ENCODE results near the gene DCN.

DCN gene

DNA sequence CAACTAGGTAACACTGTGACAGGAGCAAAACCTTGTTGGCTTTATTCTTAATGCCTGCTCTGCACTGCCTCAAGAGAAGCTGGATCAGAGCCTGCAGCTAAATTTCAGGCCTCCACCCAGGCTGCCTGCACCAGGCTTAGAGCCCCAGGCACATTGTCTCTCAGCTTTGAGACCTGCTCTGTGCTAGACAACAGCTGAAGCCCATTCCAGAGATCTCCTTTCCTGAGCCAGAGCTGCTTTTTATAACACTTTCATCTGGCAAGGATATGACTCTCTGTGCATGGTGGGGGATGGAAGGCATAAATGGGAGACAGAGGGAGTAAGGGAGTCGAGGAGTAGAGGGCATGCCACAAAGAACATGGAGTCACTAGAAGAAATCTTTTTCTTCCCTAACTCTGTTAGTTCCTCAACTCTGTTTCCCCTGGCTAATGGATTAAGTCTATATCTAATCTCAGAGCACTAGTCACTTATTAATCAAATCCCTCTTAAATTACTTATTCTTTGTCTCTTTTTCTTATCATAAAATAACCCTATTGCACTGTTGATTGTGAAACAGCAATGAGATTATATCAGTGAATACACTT lies 44.2 kb downstream of the DCN start:
- peak; percentile 54 for DNase-seq (ENCODE audit: low spot score)

DNA sequence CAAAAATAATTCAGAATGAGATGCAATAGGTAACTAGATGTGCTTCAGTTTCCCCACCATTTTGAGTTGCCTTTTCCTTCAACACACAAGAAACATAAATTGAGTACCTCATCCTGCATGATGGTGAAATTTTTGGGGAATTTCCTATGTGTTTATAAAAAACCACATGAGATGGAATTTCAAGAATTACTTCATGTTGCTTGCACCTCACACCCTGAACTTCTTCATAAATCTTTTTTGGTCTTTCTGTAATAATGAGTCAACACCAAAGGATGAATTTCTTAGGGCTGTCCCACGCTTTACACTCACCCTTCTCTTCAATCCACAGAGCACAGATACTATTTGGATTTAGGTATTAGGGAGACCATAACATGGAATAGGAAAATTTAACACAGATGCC lies 48.7 kb downstream of the DCN start:
- no peak for DNase-seq (ENCODE audit: low spot score)

DNA sequence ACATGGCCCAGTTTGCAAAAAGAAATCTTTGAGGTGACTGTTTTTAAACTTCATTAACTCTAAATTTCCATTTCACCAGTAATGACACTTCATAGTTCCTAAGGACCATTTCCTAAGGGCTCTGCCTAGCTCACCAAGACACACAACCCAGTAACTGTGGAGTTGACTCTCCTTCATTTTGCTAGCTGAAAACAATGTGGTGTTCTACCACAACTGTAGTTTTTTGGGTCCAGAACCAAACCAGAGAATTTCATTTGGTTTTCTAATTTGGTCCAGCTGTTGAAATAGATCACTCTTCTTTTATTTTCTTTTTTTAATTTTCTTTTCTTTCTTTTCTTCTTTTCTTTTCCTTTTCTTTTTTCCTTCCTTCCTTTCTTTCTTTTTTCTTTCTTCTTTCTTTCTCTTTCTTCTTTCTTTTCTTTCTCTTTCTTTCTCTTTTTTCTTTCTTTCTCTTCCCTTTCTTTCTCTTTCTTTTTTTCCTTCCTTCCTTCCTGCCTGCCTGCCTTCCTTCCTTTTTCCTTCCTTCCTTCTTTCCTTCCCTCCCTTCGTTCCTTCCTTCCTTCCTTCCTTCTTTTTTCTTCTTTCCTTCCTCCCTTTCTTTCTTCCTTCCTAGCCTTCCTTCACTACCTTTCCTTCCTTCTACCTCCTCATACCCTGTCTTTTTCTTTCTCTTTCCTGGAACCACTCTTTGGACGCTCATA lies 52.8 kb downstream of the DCN start:
- DNase-seq (ENCODE audit: low spot score) = no peak

DNA sequence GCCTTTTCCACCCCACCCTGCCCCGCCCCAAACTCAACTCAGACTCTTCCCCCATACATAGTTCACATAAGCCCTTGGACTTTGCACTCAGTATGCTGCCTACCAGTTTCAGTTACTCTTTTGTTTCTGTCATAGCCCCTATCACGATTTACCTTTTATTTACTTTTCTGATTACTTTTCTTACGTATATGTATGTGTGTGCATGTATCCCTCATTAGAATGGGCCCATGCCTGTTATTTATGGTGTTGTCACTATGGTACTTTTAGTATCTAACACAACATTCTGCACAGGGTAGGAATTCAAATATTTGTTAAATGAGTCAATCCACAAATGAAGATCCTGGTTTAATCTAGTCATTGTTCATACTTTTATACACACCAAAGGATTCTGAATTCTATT lies 54.9 kb downstream of the DCN start:
- DNase-seq (ENCODE audit: low spot score) = no peak

DNA sequence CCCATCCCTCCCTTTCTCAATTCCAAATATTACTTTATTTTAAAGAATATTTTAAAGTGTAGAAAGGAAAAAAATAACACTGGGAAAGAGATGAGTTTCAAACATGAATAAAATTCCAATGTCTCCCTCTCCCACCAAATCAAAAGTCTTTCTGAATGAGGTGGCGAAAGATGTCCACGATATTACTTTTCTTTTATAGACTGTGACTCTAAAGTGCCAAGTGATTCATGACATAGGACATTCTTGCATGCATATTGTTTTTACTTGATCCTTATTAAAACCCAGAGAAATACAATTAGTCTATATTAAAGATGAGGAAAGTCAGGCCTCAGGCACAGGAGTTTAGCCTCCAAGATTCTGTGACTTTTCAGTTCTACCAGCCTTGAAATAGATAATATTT lies 55.3 kb downstream of the DCN start:
- DNase-seq (ENCODE audit: low spot score) = no peak

DNA sequence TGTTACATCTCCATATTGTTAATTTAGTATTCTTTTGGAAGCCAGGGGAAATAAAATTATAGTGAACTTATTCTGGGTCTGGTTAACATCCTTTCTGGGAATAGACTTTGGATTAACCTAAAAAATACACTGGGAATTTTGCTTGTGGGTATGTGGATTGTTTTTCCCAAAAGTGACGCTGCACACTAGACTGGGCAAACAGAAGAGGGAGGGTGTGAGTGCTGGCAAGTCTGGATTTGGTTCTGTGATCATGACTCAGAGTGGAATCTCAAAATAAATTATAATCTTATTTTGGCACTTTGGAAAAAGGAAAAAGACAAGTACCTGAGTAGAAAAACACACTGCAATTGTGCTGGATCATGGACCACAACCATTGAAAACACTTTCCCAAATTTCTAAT lies 56.1 kb downstream of the DCN start:
- DNase-seq (ENCODE audit: low spot score) = no peak

DNA sequence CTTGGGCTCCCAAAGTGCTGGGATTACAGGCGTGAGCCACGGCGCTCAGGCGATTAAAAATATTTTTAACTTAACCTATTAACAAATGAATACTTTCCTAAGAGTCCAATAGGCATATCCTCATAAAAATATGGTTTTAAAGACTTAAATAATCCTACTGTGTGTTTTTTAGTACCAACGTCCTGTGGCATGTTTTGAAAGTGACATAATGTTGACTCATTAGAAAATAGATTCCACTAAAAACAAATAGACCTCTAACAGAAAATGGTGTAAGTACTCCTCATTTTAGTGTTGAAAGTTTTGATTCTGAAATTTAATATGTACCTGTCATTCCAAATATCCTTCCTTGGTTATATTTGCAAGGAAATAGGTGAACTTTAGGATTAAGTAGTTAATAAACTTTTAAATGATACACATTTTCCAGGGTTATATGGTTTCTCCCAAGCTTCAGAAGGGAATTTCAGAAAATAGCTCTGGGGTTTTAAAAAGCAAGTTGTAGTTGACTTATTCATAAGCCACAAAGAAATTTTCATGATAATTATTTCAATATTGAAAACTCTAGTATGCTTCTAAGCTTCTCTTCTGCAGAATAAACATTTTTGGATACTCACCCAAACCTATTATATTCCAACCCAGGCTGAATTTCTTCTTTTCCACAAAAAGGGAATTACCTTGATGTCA lies 59.2 kb downstream of the DCN start:
- DNase-seq (ENCODE audit: low spot score) = no peak

DNA sequence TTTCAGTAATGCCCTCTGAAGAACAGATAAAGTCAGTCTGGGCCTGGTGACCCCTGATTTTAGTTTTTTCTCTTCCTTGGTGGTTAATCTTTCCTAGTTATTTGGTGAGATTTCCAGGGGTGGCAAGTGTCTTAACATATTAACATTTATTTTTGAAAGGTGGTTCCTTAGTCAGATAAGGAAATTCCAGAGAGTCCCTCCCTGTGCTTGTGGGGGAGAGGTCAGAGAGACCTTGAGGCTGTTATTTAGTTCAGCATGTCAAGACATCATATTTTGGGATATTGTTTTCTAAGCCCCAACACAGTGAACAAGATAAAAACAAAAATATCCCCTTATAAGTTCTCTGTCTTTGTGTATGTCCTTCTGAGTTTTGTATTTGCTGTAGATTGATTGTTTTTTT lies 61.8 kb downstream of the DCN start:
- DNase-seq (ENCODE audit: low spot score) = no peak

DNA sequence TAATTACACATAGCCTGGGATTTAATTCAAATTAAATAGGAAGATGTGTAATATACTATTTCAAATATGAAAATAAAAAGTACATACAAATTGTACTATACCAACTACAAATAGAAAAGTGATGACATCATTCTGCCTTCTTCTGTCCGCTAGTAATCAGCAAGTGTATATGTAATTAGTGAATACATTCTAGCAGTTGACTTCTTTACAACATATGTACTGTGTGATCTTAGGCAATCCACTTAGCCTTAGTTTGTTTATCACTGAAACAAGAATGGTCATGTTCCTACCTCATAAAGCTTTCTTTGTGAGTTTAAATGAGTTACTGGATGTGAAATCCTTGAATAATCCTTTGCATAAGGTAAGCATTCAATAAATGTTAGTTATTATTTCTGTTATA lies 63.5 kb downstream of the DCN start:
- no peak for DNase-seq (ENCODE audit: low spot score)

DNA sequence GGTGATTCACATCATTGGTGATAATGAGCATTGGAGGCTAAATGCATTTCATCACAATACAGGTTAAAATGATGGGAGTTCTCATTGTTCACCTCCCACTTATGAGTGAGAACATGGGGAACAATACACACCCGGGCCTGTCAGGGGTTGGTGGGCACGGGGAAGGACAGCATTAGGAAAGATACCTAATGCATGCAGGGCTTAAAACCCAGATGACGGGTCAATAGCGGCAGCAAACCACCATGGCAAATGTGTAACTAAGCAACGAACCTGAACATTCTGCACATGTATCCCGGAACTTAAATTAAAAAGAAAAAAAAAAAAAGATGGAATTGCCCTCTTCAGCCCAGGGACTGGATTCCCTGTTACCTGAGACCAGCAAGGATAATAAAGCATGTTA lies 69.0 kb downstream of the DCN start:
- DNase-seq (ENCODE audit: low spot score) = no peak

DNA sequence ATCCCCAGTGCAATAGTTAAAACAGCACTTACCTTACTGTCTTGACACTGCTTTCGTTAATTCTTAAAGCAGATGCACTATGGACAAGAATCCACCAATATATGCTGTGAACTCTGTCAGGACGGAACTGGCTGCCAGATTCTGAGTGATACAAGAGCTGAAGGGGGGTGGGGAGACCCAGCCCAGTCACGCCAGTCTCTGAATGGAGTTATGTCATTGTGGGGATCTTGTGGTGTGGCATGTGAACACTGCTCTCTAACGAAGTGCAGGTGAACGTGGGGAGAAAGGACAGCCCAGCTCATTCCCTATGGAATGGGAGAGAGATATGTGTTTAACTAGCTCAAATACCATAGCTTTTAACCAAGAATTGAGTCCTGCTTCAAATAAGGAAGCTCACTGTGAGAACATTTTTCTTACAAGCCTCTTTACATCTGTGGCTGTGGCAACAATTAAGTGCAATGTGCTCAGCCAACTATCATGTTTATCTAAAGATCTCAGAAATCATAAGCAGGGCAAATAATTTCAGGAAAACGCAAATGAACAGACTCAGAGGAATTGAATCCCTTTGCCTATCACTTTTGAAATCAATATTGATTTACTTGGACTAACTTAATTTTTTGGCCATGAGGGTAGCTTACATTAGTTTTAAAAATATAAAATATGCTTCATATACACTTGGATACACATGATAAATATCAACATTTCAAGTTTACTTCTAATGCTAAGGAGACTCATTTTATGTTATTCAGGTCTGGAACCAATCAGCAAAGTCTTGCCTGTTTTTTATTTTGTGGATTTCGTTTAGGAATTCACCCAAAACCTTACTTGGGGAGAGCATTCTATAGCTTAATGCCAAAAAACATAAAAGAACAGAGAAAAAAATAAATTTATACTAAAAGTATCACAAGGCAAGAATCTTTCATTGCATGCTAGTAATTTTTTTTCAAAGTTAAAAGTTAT lies 71.0 kb downstream of the DCN start, which contains the start of gene LUM:
LUM (minus strand) TSS at position 129 of the 960 bp plus-strand sequence. CDS start 2,515 bp downstream, outside the sequence.
- peak; percentile 57 for DNase-seq (ENCODE audit: low spot score)

DNA sequence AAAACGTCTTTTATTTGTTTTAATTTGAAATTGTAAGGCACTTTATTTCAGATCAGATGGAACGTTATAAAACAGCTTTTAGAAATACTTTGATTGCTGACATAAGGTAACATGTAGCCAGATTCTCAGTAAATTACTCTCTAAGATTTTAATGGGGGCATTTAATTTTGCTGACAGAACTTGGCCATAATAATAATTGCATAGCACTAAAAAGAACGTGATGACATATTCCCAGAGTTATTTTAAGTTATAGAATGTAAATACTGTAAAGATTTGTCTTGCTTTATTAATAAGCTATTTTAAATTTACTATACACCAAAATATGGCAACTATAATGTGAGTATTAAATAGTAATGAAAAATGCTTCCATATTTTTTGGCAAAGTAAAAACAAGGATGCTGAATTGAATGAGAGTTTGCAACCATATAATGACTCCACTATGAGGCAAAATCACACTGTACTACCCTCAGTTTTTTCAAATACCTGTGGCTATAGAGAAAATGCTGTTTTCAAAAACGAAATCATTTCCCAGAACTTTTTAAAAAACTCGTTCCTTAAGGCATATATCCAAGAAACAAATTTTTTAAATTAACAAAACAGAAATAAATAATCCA lies 72.2 kb downstream of the DCN start:
- DNase-seq (ENCODE audit: low spot score) = no peak

DNA sequence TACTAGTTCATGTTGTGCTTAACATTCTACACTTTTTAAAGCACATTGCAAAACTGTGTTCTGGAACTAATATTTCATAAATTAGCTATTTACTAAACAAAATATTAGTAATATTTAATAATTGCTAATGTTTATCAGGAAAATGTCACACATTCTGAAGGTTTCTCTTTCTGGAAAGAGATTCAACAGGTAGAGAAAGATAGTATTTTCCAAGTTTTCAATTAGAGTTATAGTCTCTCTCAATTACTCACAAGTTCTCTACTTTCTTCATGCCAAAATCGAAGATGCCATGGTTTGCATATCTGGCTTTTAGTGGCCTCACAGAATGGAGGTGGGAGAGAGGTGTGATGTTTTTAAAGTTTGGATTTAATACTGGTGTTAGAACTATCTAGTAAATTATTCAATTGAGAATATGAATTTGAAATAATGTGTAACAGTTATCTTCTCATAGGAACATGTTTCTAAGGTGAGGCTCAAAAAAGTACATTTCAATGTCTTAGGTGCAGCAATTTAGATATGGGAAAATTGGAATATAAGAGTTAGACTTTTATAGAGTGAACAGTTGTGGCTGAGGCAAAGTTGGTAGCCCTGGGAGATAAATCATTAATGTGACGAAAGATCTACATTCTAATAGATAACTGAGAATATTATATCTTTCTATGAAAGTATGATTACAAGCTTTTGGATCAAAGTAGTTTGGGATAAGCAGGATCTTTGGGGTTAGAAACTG lies 72.9 kb downstream of the DCN start:
- no peak for DNase-seq (ENCODE audit: low spot score)

DNA sequence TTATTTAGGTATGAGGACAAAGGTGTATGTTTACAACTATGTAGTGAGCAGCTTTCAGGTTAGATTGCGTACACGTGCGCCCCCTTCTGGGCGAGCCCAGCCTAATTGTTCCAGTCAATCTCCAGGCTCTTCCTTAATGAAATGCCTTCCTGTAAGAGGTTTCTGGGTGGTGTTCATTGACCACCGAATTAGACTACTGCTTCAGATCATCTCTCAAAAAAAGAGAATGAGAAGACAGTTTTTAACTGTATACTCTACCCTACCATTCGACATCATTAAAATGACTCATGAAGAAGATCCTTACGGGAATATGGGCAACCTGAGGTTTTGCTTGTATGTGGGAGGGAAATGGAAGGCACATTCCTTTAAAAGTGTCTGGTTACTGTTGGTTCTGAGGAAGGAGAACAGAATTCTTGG lies 73.5 kb downstream of the DCN start:
- DNase-seq (ENCODE audit: low spot score) = peak; percentile 85

DNA sequence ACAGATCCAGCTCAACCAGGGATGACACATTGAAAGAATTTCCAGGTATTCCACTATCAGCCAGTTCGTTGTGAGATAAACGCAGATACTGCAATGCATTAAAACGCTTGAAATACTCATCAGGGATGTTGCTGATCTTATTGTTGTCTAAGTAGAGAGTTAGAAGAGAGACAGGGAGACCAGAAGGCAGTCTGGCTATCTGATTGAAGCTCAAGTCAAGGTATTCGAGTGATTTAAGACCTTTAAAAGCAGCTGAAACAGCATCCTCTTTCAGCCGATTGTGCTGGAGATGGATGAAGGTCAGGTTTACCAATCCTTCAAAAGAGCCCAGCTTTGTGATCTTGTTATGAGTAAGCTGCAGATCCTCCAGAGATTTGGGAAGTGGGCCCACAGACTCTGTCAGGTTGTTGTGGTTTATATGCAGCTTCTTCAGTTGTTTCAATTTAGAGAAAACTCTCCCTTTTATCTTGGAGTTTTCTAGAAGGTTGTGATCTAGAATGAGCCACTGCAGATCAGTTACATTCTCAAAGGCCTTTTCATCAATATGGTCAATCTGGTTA lies 74.3 kb downstream of the DCN start:
- DNase-seq (ENCODE audit: low spot score) = no peak

DNA sequence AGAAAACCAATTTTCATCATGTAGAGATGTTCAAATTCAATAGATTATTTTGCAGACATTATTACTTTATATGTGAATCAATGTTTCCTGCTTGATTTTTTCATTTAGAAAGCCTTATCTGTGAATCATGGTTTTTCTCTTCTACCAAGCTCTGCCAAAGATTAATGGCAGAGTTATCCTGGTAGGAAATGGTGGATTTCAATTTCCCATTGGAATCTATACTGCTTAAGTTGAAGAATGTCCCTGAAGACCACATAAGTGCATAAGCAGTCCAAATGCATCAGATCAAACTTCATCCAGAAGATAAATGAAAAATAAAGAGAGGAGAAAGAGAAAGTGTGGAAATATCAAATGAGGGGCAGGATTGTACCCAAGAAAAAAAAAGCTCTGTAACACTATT lies 76.3 kb downstream of the DCN start:
- no peak for DNase-seq (ENCODE audit: low spot score)

DNA sequence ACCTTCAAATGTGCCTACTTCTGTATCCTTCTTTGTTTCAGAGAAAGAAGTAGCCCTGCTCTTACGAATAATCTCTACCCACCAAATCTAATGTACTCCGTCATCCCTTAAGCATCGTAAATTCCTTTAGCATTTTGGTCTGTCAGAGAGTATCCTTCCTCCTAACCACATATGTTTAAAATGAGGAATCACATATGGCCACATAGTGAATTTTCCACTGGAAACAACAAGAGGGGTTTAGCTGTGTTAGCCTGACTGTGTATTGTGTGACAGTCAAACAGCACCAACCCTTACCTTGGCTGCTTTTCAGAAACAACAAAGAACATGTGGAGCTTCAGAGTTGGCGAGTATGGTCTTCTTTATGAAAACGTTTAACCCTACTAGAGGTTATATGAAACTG lies 76.8 kb downstream of the DCN start:
- no peak for DNase-seq (ENCODE audit: low spot score)

DNA sequence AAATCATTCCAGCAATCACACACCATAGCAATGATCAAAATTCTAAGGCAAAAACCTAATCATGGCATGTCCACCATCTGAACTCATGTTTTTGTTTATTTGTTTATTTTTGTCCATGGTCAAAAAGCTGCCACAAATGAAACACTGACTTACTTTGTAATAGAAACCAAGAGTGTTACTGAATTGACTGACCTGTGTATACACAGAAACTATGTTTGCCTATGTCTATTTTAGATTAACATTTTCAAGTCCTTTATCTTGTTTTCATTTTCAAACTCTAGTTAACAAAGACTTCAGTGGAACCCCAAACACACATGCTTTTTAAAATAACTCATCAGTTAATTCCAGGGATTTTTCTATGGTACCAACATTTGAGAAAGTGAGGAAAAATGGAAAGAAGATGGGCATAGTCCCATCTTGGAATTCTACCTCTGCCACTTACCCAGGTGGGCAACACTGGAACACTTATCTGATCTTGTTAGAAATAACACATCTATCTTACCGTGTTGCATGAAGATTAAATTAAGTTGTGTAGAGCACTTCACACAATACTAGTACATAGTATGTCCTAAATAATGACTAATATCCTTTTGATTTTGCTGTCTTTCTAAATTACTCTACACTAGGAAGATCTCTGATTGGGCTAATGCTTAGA lies 77.7 kb downstream of the DCN start:
- DNase-seq (ENCODE audit: low spot score) = no peak

DNA sequence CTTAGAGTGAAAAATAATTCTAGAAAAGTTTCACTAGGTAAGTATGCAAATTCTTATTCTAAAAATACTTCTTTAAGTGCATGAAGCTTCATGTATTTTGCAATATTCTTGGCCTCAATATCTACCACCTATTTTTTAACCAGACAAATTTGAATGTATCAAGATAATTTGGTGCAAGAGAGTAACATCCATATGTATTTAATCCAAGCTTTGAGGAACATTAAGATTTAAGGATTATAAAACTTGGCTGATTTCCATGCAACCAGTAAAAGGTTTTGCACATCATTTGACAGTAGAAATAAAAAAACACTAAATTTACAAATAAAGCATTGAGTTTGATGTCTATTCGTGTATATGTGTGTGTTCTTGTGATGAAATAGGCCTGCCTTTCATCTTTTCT lies 79.0 kb downstream of the DCN start:
- DNase-seq (ENCODE audit: low spot score) = no peak

DNA sequence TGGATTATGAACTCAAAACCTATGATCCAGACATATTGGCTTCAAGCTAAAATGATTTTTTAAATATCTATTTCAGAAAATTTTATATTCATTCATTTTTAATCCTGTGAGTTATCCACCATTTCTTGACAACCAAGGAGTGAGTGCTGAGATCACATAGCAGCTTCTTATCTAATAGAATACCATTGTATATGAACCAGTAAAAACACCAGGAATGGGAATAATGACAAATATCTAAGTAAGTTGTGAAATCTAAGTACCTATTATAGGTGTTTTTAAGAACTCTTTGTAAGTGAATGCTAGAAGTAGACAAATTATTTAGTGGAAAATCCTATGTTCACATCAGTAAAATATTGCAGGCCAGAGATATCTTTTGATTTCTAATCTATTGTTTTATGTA lies 79.5 kb downstream of the DCN start:
- no peak for DNase-seq (ENCODE audit: low spot score)

All from ecto neural progenitor cell (in vitro differentiated cells).